ENCODE data around the gene SLC35A4. TPM values are rescaled to one million over a fixed set of nuclear protein-coding genes. Genes with fewer than 3 reads are reported as not detected.

Gene SLC35A4
- total RNA-seq, 2 experiments from 2014 or later: 16.9 to 17.8 TPM

DNA sequence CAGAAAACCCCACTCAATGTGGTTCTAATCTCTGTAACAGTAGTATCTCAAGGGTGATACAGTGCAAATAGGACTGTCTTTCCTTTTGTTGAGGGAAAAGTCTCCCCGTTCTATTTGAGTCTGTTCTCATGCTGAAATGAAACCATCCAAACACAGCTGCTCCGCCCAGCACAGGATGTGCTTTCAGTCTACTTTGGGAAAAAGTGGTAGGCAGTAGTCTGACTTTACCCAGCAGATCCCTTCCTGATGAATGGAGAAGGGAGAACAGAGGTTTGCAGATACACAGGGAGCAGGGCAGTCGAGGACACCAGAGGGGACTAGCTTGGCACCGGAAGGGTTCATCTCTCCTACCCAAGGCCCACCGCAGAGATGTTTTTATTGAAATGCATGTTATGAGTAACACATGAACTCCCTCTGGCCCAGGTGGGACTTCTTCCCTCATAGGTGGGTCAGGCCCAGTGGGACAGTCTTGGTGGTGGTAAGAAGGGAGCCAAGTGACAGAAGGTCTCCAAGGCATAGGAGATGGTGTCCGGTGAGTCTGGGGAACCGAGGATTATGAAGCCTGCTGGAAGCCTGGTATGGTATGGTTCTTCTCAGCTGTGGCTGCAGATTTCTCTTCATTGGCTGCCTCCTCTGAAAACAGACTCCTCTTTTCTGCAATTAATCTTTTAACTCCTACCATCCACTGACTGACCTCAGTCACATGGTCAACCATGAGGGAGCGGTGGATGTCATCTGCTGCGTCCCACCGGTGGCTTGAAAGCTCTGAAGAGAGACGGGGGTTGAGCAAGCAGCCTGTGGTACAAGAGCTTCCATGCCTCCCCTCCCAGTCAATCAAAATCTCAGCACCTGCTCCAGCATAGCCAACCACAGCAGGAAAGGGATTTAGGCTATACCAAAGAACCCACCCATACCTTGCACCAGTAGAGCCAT lies 14.2 kb upstream of the SLC35A4 start:
- intact Hi-C loops (cut with DNase I, micrococcal nuclease): loop anchor here in 1 of 2 experiments (5.0 kb wide), 1 partner anchor 162 kb away; no protein-coding TSS in a partner anchor
- ChIA-PET CTCF (interaction anchor here (0.8 kb wide), 1 partner anchor 18 kb away, joined by 3 read pairs; no protein-coding TSS in a partner anchor), POLR2A (interaction anchor here (1.2 to 5.0 kb wide), 4 partner anchors 13 to 97 kb away, joined by 3 to 87 read pairs (median 40); partner anchors contain the start of genes APBB3, CD14, IK and NDUFA2)
- no peaks in the 10 kb centered on the region for H3K27me3 ChIP-seq (ENCODE audit: control insufficient read depth in 1 of 2, insufficient read depth in 2 of 2, low read length in 2 of 2)
- H3K4me1 ChIP-seq (ENCODE audit: insufficient read depth, low read length): peaks cover 40% of the 10 kb centered on the region
- Mint-ChIP-seq H3K27ac (peak overlapping the region; percentile 96), H3K9me3 (no peaks in the 10 kb centered on the region), H3K36me3 (ENCODE audit: low read depth) (peaks cover 72% of the 10 kb centered on the region), H3K27me3 (no peaks in the 10 kb centered on the region), H3K4me1 (ENCODE audit: low read depth) (peaks cover 62% of the 10 kb centered on the region), H3K4me3 (peak overlapping the region; percentile 44)
- H3K9me3 ChIP-seq (ENCODE audit: control insufficient read depth in 1 of 2, insufficient read depth in 1 of 2, low read length in 2 of 2): no peaks in the 10 kb centered on the region
- ATAC-seq (ENCODE audit: poor library complexity) (no peak), DNase-seq (no peak)
- TF ChIP-seq, protein P1, sequence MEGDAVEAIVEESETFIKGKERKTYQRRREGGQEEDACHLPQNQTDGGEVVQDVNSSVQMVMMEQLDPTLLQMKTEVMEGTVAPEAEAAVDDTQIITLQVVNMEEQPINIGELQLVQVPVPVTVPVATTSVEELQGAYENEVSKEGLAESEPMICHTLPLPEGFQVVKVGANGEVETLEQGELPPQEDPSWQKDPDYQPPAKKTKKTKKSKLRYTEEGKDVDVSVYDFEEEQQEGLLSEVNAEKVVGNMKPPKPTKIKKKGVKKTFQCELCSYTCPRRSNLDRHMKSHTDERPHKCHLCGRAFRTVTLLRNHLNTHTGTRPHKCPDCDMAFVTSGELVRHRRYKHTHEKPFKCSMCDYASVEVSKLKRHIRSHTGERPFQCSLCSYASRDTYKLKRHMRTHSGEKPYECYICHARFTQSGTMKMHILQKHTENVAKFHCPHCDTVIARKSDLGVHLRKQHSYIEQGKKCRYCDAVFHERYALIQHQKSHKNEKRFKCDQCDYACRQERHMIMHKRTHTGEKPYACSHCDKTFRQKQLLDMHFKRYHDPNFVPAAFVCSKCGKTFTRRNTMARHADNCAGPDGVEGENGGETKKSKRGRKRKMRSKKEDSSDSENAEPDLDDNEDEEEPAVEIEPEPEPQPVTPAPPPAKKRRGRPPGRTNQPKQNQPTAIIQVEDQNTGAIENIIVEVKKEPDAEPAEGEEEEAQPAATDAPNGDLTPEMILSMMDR (IDR thresholded peaks at IDR 0.05): no peak
- peaks cover 39% of the 10 kb centered on the region for H3K36me3 ChIP-seq (ENCODE audit: insufficient read depth, low read length)
- H3K27ac ChIP-seq (ENCODE audit: low read depth in 1 of 2, low read length in 2 of 2): peak overlapping the region in 1 of 2 donors; percentile 3
- no peak overlapping the region for H3K4me3 ChIP-seq (ENCODE audit: low read length)

GRCh38 chr5:140551872-140552271 lies 12.8 kb upstream of the SLC35A4 start:
- Histone ChIP-seq H3K9me3 (ENCODE audit: control insufficient read depth in 1 of 2, insufficient read depth in 1 of 2, low read length in 2 of 2) (no peaks in the 10 kb centered on the region), H3K4me3 (ENCODE audit: low read length) (no peak overlapping the region), H3K27ac (ENCODE audit: low read depth in 1 of 2, low read length in 2 of 2) (no peak overlapping the region), H3K4me1 (ENCODE audit: insufficient read depth, low read length) (peaks cover 50% of the 10 kb centered on the region), H3K36me3 (ENCODE audit: insufficient read depth, low read length) (peaks cover 39% of the 10 kb centered on the region), H3K27me3 (ENCODE audit: control insufficient read depth in 1 of 2, insufficient read depth in 2 of 2, low read length in 2 of 2) (no peaks in the 10 kb centered on the region)
- TF ChIP-seq, protein P1 (IDR thresholded peaks at IDR 0.05): no peak
- Mint-ChIP-seq H3K27ac (peak overlapping the region; percentile 96), H3K9me3 (no peaks in the 10 kb centered on the region), H3K27me3 (no peaks in the 10 kb centered on the region), H3K4me1 (ENCODE audit: low read depth) (peaks cover 76% of the 10 kb centered on the region), H3K4me3 (no peak overlapping the region), H3K36me3 (ENCODE audit: low read depth) (peaks cover 72% of the 10 kb centered on the region)
- POLR2A ChIA-PET: interaction anchor here (0.5 to 1.6 kb wide), 5 partner anchors 12 to 150 kb away, joined by 3 to 6 read pairs (median 4); partner anchors contain the start of genes ANKHD1, CD14, IK and NDUFA2
- ATAC-seq (ENCODE audit: poor library complexity) (no peak), DNase-seq (no peak)
- intact Hi-C loops (cut with DNase I, micrococcal nuclease): loop anchor here in 1 of 2 experiments (5.0 kb wide), 1 partner anchor 160 kb away; no protein-coding TSS in a partner anchor
- CTCF ChIA-PET: interaction anchor here (0.8 to 1.2 kb wide), 3 partner anchors 10 to 83 kb away, joined by 3 read pairs; no protein-coding TSS in a partner anchor

- ChIA-PET CTCF (interaction anchor here (0.6 to 1.4 kb wide), 3 partner anchors 8 to 81 kb away, joined by 3 read pairs; partner anchors contain the start of gene CD14), POLR2A (no interaction called here)
- peaks cover 39% of the 10 kb centered on the region for H3K36me3 ChIP-seq (ENCODE audit: insufficient read depth, low read length)
- Mint-ChIP-seq H3K36me3 (ENCODE audit: low read depth) (peaks cover 63% of the 10 kb centered on the region), H3K27ac (peak overlapping the region; percentile 81), H3K27me3 (no peaks in the 10 kb centered on the region), H3K4me3 (peak overlapping the region; percentile 51), H3K4me1 (ENCODE audit: low read depth) (peaks cover 73% of the 10 kb centered on the region), H3K9me3 (no peaks in the 10 kb centered on the region)
- intact Hi-C loops (cut with DNase I, micrococcal nuclease): loop anchor here in 1 of 2 experiments (5.0 kb wide), 1 partner anchor 159 kb away; no protein-coding TSS in a partner anchor
- ATAC-seq (ENCODE audit: poor library complexity) (no peak), DNase-seq (no peak)
- no peak overlapping the region for H3K27ac ChIP-seq (ENCODE audit: low read depth in 1 of 2, low read length in 2 of 2)
- H3K4me1 ChIP-seq (ENCODE audit: insufficient read depth, low read length): peaks cover 39% of the 10 kb centered on the region
- H3K9me3 ChIP-seq (ENCODE audit: control insufficient read depth in 1 of 2, insufficient read depth in 1 of 2, low read length in 2 of 2): no peaks in the 10 kb centered on the region
- TF ChIP-seq, protein P1 (IDR thresholded peaks at IDR 0.05): no peak
- H3K27me3 ChIP-seq (ENCODE audit: control insufficient read depth in 1 of 2, insufficient read depth in 2 of 2, low read length in 2 of 2): no peaks in the 10 kb centered on the region
- no peak overlapping the region for H3K4me3 ChIP-seq (ENCODE audit: low read length)
These were observed 11.0 kb upstream of the SLC35A4 start for GRCh38 chr5:140553657-140554056.
